Smooth muscle cell (in vitro differentiated cells): ENCODE data around the gene PPIL4. TPM values are rescaled to one million over a fixed set of nuclear protein-coding genes. Genes with fewer than 3 reads are reported as not detected.

Experiments
- DNase-seq: peaks from one replicate; lab custom pipeline; 2025; ENCODE audit not compliant: unreplicated experiment; lab: John Stamatoyannopoulos, UW
- H2AFZ ChIP-seq: fragments of 200-600 bp; sonication (generic); 2 replicates; pipeline ENCODE4 v1.6.0; 2016; ENCODE audit warnings: antibody characterized with exemption, low read depth, mild to moderate bottlenecking
- H3F3A ChIP-seq: fragments of 200-600 bp; sonication (generic); 2 replicates; pipeline ENCODE4 v1.6.0; 2017; ENCODE audit warnings: antibody characterized with exemption, low read depth
- H3K27ac ChIP-seq: fragments of 200-600 bp; sonication (generic); 2 replicates; pipeline ENCODE4 v1.5.1; 2016; ENCODE audit warnings: low read depth, mild to moderate bottlenecking
- H3K27me3 ChIP-seq: fragments of 200-600 bp; sonication (generic); 2 replicates; pipeline ENCODE4 v1.6.1; 2016; ENCODE audit warnings: low read depth, mild to moderate bottlenecking
- H3K36me3 ChIP-seq: fragments of 200-600 bp; sonication (generic); 2 replicates; pipeline ENCODE4 v1.5.1; 2016; ENCODE audit warnings: low read depth
- H3K4me1 ChIP-seq: fragments of 200-600 bp; sonication (generic); 2 replicates; pipeline ENCODE4 v1.5.1; 2016; ENCODE audit warnings: low read depth
- H3K4me2 ChIP-seq: fragments of 200-600 bp; sonication (generic); 2 replicates; pipeline ENCODE4 v1.6.0; 2016; ENCODE audit warnings: mild to moderate bottlenecking
- H3K4me3 ChIP-seq: fragments of 200-600 bp; sonication (generic); 2 replicates; pipeline ENCODE4 v1.5.1; 2016; ENCODE audit warnings: mild to moderate bottlenecking
- H3K79me2 ChIP-seq: fragments of 200-600 bp; sonication (generic); 2 replicates; pipeline ENCODE4 v1.6.0; 2016; ENCODE audit warnings: low read depth, mild to moderate bottlenecking
- H3K9ac ChIP-seq: fragments of 200-600 bp; sonication (generic); 2 replicates; pipeline ENCODE4 v1.6.0; 2016; ENCODE audit warnings: low read depth
- H3K9me3 ChIP-seq: fragments of 200-600 bp; sonication (generic); replicated peaks from 2 replicates; pipeline ENCODE4 v1.5.1; 2016; ENCODE audit warnings: low read depth
- H4K20me1 ChIP-seq: fragments of 200-600 bp; sonication (generic); 2 replicates; pipeline ENCODE4 v1.6.0; 2016; ENCODE audit warnings: low read depth
- CTCF ChIP-seq: fragments of 200-600 bp; sonication (generic); IDR thresholded peaks from 2 replicates; pipeline ENCODE4 v1.5.1; 2017; ENCODE audit warnings: borderline replicate concordance, mild to moderate bottlenecking, antibody characterized with exemption; ENCODE audit not compliant: insufficient read depth, poor library complexity, severe bottlenecking
- WGBS: methylation state at CpG from one replicate; pipeline ENCODE4 v1.1.7; 2016; ENCODE audit warnings: low lambda C conversion rate; 5-methylcytosine and 5-hydroxymethylcytosine counted together
- polyA plus RNA-seq: library from polyadenylated mRNA; unstranded; fragments of >200 nt; fragmentation: Nextera tagmentation; extraction: Ambion mirVana; gene quantifications from 2 replicates; pipeline ENCODE4 v1.2.1, GENCODE V29; 2016
- total RNA-seq: library from RNA; depleted of rRNA; stranded (reverse); fragments of >200 nt; gene quantifications from 2 replicates; pipeline ENCODE4 v1.2.3, GENCODE V29; 2014

Gene PPIL4
- total and polyA plus RNA-seq, 2 experiments from 2014 or later = 30.8 to 64.8 TPM

- no peak overlapping the region for H3K9ac ChIP-seq
- no peak overlapping the region for H3K27ac ChIP-seq
- no peaks in the 10 kb centered on the region for H3K79me2 ChIP-seq
- H3K9me3 ChIP-seq = no peaks in the 10 kb centered on the region
- H3F3A ChIP-seq = no peaks in the 10 kb centered on the region
- no peaks in the 10 kb centered on the region for H3K4me1 ChIP-seq
- no peak for TF ChIP-seq CTCF
- no peak for DNase-seq
- H3K4me3 ChIP-seq = no peak overlapping the region
- no peak overlapping the region for H2AFZ ChIP-seq
- WGBS = 81% methylated on average over 5 of the region's 5 CpGs
- H3K4me2 ChIP-seq = no peak overlapping the region
- peaks cover 35% of the 10 kb centered on the region for H3K27me3 ChIP-seq
- no peaks in the 10 kb centered on the region for H4K20me1 ChIP-seq
- H3K36me3 ChIP-seq = no peaks in the 10 kb centered on the region
Observed at GRCh38 chr6:149551920-149552319, 6.1 kb upstream of the PPIL4 start.

GRCh38 chr6:149545258-149545753 is 537 bp downstream of the PPIL4 start:
- Histone ChIP-seq H3F3A (no peaks in the 10 kb centered on the region), H4K20me1 (peaks cover 47% of the 10 kb centered on the region), H3K79me2 (peaks cover 54% of the 10 kb centered on the region), H3K36me3 (no peaks in the 10 kb centered on the region), H3K4me3 (peak overlapping the region; percentile 93), H3K4me1 (peaks cover 15% of the 10 kb centered on the region), H3K27ac (peak overlapping the region; percentile 100), H3K4me2 (peak overlapping the region; percentile 93), H3K9ac (peak overlapping the region; percentile 100), H3K9me3 (no peaks in the 10 kb centered on the region), H2AFZ (peak overlapping the region; percentile 78), H3K27me3 (peaks cover 4% of the 10 kb centered on the region)
- peak; percentile 35 for DNase-seq
- TF ChIP-seq CTCF = peak; percentile 12
- under 1% methylated on average over 16 of the region's 16 CpGs for WGBS

GRCh38 chr6:149544646-149545257 is 1.1 kb downstream of the PPIL4 start:
- Histone ChIP-seq H2AFZ (no peak overlapping the region), H4K20me1 (peaks cover 50% of the 10 kb centered on the region), H3K4me3 (peak overlapping the region; percentile 93), H3K27me3 (peaks cover 4% of the 10 kb centered on the region), H3K4me2 (peak overlapping the region; percentile 93), H3K27ac (peak overlapping the region; percentile 100), H3F3A (no peaks in the 10 kb centered on the region), H3K9me3 (no peaks in the 10 kb centered on the region), H3K79me2 (peaks cover 60% of the 10 kb centered on the region), H3K9ac (peak overlapping the region; percentile 100), H3K4me1 (peaks cover 15% of the 10 kb centered on the region), H3K36me3 (peaks cover 1% of the 10 kb centered on the region)
- 44% methylated on average over 12 of the region's 12 CpGs for WGBS
- no peak for DNase-seq
- TF ChIP-seq CTCF = no peak

GRCh38 chr6:149541139-149541538 is 4.7 kb downstream of the PPIL4 start:
- Histone ChIP-seq H3K36me3 (peaks cover 21% of the 10 kb centered on the region), H3F3A (no peaks in the 10 kb centered on the region), H4K20me1 (peaks cover 66% of the 10 kb centered on the region), H3K4me1 (peaks cover 15% of the 10 kb centered on the region), H3K27ac (no peak overlapping the region), H3K4me2 (no peak overlapping the region), H3K9ac (no peak overlapping the region), H2AFZ (no peak overlapping the region), H3K79me2 (peaks cover 68% of the 10 kb centered on the region), H3K4me3 (no peak overlapping the region), H3K27me3 (no peaks in the 10 kb centered on the region), H3K9me3 (no peaks in the 10 kb centered on the region)
- WGBS = 100% methylated on average over 2 of the region's 2 CpGs
- no peak for TF ChIP-seq CTCF
- no peak for DNase-seq
